Right lobe of liver (tissue), 4 donors: ENCODE results near the gene UPF1.

Experiments used
- CTCF ChIP-seq, 4 donors: fragments of 200-600 bp in 3 of 4; fragments of 450-650 bp in 1 of 4; IDR thresholded peaks; one replicate each; pipeline versions ENCODE4 v1.5.1 to v1.8.0; 2016 to 2022; ENCODE audit warnings: antibody characterized with exemption in 4 of 4, mild to moderate bottlenecking in 2 of 4
- POLR2A ChIP-seq: fragments of 450-650 bp; IDR thresholded peaks from one replicate; pipeline ENCODE4 v1.6.1; 2017; ENCODE audit warnings: antibody characterized with exemption, mild to moderate bottlenecking
- donor health status: DM: no; HTN: no; CAD: no.
- donor health status: DM: no; HTN: no; CAD: no.
- donor health status: DM: no; HTN: yes; CAD: no.

- TF ChIP-seq CTCF (IDR thresholded peaks at IDR 0.05) (no peak), POLR2A (no peak)
Observed at GRCh38 chr19:18898607-18899408, 67.0 kb downstream of the UPF1 start.
